NOMO-1 (cell line): ENCODE results near the gene SEC61A1.

Experiments used
- DNase-seq, 2 experiments: peaks; one replicate each; lab custom pipeline; 2025; ENCODE audit not compliant: unreplicated experiment in 2 of 2; lab: John Stamatoyannopoulos, UW

The SEC61A1 gene

GRCh38 chr3:128054367-128054766 is 2.1 kb downstream of the SEC61A1 start:
- DNase-seq = no peak

GRCh38 chr3:128056258-128056657 is 4.0 kb downstream of the SEC61A1 start:
- no peak for DNase-seq

- no peak for DNase-seq
Measured at GRCh38 chr3:128060473-128061381, 8.5 kb downstream of the SEC61A1 start.

GRCh38 chr3:128062033-128062745 is 10.0 kb downstream of the SEC61A1 start:
- DNase-seq = no peak

- no peak for DNase-seq
Measured at GRCh38 chr3:128063865-128064264, 11.6 kb downstream of the SEC61A1 start.

GRCh38 chr3:128064962-128065361 is 12.7 kb downstream of the SEC61A1 start:
- DNase-seq = no peak

GRCh38 chr3:128066114-128066513 is 13.9 kb downstream of the SEC61A1 start:
- no peak for DNase-seq

GRCh38 chr3:128066676-128067075 is 14.4 kb downstream of the SEC61A1 start:
- no peak for DNase-seq

GRCh38 chr3:128067489-128067888 is 15.3 kb downstream of the SEC61A1 start:
- peak; percentile 11 to 41 for DNase-seq

- peak in 1 of 2 experiments; percentile 57 for DNase-seq
Measured at GRCh38 chr3:128068156-128068620, 16.0 kb downstream of the SEC61A1 start.

GRCh38 chr3:128069271-128069670 is 17.0 kb downstream of the SEC61A1 start:
- DNase-seq = no peak

GRCh38 chr3:128070898-128071591 is 18.8 kb downstream of the SEC61A1 start:
- DNase-seq = no peak

GRCh38 chr3:128071771-128072453 is 19.7 kb downstream of the SEC61A1 start:
- no peak for DNase-seq

GRCh38 chr3:128072454-128073184 is 20.4 kb downstream of the SEC61A1 start:
- DNase-seq = no peak

GRCh38 chr3:128073185-128073725 is 21.0 kb downstream of the SEC61A1 start:
- no peak for DNase-seq

- peak in 1 of 2 experiments; percentile 27 for DNase-seq
Measured at GRCh38 chr3:128073807-128074206, 21.6 kb downstream of the SEC61A1 start.

GRCh38 chr3:128074851-128075521 is 22.7 kb downstream of the SEC61A1 start:
- DNase-seq = no peak

GRCh38 chr3:128075522-128076482 is 23.6 kb downstream of the SEC61A1 start:
- peak; percentile 31 to 43 for DNase-seq
